NAMALWA (cell line): Measurements from ENCODE around the gene ZNF547.

Source experiments
- DNase-seq: peaks from one replicate; pipeline ENCODE4 v3.0.0-alpha.2; 2015; ENCODE audit warnings: low spot score

Gene ZNF547

DNA sequence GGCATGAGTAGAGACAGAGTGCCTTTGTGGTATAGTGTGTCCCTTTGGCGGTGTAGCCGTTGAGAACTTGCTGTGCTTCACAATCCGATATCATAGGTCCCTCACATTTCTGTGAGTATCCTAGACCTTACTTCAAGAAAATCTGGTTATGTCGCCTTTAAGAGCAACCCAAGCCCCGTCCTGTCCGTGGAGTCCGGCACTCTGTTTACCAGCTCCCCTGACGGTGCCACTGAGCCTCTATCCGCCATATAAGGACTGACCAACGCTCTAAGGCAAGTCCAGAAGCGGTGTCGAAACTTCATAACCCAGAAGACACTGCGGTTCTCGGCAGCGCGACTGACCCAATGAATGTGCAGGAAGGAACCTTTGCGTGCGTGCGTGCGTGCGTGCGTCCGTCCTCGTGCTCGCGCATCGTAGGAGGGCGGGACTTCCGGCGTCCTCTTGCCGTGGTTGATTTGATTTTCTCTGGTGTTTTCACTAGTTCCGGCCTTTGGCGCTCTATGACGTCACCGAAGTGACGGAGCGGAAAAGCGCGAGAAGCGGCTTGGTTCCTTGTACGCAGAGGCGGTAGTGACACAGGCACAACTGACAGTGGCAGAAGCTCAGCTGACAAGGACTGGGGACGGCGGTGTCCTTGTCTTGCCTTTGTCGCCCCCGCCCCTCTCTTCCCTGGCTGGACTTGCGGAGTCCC, at the start of gene ZNF547, which contains the start of gene TRAPPC2B:
Gene ZNF547, plus strand, starts transcription at position 555 of the 691 bp plus-strand sequence. CDS start 5,005 bp downstream, outside the sequence.
Gene TRAPPC2B, plus strand, starts transcription at position 555 of the 691 bp plus-strand sequence. CDS start 1,283 bp downstream, outside the sequence.
- DNase-seq, result peak; percentile 99

DNA sequence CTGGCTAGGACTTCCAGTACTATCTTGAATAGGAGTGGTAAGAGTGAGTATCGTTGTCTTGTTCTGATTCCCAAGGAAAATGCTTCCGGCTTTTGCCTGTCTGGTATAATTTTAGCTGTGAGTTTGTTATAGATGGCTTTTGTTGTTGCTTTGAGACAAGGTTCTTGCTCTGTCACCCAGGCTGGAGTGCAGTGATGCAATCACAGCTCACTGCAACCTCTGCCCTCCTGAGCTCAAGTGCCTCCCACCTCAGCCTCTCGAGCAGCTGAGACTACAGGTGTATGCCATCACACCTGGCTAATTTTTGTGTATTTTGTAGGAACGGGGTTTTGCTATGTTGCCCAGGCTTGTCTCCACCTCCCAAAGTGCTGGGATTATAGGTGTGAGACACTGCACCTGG, 49.2 kb upstream of the ZNF547 start:
- DNase-seq, result no peak

DNA sequence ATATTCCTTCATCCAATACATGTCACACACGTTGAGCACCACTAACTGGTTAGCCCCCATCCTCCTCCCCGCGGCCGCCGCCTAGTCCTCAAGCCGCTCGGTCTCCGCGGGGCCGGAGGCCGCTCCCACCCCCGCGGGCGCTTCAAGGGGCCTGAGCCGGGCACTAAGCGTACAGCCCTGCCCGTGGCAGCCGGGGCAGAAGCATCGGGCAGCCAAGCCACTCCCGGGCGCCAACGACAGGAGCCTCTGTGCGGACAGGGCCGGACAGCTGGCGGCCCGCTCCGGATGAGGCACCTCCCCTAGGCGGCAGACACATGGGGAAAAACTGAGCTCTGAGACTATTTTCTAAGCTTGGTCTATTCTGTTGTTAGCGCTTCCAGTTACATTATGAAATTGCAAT, 45.8 kb upstream of the ZNF547 start:
- no peak for DNase-seq

DNA sequence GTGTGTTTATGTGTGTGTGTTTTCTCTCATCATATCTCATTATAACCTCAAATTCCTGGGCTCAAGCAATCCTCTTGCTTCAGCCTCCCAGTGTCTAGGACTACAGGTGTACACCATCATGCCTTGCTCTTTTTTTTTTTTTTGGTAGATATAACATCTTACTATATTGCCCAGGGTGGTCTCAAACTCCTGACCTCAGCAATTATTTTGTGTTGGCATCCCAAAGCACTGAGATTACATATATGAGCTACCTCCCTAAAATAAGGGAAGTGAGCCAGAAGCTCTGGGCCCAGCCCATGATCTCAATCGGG, 43.5 kb upstream of the ZNF547 start:
- no peak for DNase-seq

DNA sequence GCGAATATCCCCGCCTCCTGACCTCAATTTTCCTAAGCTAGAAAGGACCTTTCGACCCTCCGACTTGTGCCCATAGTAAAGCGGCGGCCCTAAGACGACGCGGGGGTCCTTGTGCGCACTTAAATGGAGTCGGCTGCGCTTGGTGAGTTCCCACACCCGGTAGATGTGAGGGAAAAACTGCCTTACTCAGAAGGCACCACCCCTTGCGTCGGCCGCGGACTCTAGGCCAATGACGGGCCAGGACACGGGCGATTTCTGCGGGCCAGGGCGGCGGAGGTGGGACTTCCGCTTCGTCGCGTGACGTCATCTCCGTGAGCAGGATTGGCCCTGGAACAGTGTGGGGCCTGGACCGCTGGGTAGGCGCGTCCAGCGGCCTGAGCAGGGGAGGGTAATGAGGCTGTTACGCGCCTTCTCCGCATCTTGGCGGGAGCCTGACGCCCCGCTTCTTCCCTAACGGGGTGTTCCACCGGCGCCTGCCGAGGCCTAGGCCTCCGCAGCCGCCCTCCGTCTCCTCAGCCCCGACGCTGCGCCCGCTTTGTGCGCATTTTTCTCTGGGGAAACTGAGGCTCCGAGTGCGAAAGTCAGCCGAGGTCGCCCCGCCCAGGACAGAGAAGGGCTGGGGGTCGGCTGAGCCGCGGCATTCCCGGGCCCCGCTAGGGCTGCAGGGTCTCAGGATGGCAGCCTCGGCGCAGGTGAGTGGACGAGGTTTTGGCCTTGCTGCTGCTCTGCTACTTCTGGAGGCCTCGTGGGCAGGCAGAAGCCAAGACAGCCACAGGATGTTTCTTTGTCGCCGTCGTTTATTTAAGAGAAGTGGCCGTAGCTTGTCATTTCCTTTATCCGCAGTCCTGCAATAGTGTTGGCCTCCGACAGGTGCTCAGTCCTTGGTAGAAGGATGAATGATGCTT, 42.9 kb upstream of the ZNF547 start, which contains the start of gene ZNF543:
Gene ZNF543, plus strand, starts transcription at position 293 of the 905 bp plus-strand sequence. Its CDS starts 382 bp downstream, at position 675.
- DNase-seq, result peak; percentile 97

DNA sequence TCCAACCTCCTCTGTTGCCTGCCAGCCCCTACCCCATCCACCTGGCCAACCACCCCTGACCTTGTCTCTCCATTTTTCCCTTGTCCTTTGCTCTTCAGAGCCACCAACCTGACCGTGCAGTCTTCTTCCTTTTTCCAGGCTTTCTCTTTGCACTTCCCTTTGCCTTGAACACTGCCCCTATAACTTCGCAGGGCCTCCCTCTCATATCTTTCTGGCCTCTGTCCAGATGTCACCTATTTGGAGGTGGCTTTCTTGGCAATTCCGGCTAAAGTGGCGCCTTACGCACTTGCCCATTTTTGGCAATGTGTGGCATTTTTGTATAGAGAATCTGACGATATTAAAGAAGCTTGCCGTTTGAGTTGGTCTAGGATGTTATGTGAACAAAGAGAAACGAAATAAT, 42.2 kb upstream of the ZNF547 start:
- no peak for DNase-seq

DNA sequence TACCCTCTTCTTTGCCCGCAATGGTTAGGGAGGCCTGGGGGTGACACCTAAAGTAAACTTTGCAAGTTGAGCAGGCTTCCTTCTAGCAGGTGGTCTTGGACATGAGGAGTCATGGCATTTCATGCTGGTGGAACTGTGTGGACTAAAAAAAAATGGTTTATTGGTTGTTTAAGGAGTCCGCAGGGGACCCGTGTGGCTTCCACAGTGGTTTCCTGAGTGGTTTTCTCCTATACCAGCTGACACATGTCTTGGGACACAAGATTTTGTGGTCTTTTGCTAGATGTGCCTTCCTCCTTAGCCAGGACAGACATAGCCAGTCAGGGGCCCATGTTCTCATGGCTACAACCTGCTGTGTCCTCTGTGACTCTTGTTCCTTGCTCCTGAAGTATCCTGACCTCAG, 41.6 kb upstream of the ZNF547 start:
- no peak for DNase-seq

DNA sequence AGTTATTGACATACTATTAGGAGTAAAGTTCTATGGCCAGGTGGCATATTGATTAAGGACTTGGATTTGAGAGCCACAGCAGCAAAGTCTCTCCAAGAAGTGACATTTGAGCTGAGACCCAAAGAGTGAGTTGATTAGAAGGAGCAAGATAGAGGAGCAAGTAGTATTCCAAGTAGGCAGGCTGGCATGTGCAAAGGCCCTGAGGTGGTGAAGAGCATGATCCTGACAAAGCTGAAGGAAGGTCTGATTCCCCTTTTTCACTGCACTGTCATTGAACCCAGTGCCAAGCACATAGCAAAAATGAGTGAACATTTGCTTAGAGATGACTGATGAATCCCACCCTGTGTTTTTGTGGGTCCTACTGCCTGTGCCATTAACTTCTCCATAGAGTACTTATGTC, 38.4 kb upstream of the ZNF547 start:
- no peak for DNase-seq

DNA sequence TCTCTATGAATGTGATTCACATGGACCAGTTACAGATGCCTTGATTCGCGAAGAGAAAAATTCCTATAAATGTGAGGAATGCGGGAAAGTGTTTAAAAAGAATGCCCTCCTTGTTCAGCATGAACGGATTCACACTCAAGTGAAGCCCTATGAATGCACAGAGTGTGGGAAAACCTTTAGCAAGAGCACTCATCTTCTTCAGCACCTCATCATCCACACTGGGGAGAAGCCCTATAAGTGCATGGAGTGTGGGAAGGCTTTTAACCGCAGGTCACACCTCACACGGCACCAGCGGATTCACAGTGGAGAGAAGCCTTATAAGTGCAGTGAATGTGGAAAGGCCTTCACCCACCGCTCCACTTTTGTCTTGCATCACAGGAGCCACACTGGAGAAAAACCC, 35.4 kb upstream of the ZNF547 start:
- DNase-seq, result no peak

DNA sequence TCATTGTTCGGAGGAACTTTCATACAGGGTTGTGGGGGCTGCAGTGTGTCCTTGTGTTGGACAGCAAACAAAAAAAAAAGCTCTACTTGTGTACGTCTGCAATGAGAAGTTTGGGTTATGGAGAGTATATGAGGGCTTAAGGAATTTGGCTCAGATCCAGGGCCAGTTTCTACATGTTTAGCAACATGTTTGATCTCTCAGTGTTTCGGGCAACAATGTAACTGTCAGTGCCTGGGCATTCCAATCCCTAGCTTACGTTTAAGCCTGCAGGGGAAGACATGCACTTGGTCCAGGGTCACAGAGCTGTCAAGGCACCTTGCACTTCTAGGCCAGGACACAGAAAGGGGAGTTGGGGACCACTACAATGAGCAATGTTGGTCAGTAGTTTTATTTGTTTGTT, 29.2 kb upstream of the ZNF547 start:
- no peak for DNase-seq

DNA sequence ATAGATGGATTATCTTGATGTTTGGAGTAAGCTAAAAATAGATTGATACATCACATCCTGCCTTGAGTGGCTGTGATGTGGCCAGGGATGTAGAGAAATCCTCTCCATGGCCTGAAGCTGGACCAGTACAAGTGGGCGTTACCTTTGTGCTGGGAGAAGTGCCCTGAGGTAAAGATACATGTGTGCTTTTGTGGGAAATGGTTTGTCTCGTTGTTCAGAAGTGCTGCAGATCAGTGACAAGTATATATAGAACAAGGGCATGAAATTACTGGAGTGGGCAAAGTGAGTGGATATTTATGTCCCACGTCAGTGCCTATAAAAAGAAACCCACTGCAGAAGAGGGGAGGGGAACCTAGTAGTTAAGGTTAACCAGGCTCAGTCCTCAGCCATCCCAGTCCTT, 24.5 kb upstream of the ZNF547 start:
- no peak for DNase-seq

DNA sequence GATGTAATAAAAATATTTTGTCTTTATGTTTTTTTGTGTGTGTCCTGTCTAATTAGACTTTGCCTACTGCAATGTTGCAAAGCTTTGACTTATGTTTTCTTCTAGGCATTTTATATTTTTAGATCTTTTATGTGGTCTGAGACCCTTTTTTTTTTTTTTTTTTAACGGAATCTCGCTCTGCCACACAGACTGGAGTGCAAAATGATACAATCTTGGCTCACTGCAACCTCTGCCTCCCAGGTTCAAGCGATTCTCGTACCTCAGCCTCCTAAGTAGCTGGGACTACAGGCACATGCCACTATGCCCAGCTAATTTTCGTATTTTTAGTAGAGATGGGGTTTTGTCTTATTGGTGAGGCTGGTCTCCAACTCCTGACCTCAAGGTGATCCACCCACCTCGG, 20.8 kb upstream of the ZNF547 start:
- no peak for DNase-seq

DNA sequence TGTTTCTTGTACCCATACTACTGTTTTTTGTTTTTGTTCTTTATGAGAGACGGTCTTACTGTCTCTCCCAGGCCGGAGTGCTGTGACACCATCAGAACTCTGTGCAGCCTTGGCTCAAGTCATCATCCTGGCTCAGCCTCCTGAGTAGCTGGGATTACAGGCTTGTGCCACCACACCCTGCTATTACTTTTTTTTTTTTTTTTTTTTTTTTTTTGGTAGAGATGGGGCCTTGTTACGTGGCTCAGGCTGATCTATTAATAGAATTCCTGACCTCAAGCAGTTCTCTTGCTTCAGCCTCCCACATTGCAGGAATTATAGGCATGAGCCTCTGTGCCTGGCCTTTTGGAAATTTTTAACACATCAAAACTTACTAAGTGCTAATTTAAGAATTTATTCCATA, 15.2 kb upstream of the ZNF547 start:
- DNase-seq, result no peak

DNA sequence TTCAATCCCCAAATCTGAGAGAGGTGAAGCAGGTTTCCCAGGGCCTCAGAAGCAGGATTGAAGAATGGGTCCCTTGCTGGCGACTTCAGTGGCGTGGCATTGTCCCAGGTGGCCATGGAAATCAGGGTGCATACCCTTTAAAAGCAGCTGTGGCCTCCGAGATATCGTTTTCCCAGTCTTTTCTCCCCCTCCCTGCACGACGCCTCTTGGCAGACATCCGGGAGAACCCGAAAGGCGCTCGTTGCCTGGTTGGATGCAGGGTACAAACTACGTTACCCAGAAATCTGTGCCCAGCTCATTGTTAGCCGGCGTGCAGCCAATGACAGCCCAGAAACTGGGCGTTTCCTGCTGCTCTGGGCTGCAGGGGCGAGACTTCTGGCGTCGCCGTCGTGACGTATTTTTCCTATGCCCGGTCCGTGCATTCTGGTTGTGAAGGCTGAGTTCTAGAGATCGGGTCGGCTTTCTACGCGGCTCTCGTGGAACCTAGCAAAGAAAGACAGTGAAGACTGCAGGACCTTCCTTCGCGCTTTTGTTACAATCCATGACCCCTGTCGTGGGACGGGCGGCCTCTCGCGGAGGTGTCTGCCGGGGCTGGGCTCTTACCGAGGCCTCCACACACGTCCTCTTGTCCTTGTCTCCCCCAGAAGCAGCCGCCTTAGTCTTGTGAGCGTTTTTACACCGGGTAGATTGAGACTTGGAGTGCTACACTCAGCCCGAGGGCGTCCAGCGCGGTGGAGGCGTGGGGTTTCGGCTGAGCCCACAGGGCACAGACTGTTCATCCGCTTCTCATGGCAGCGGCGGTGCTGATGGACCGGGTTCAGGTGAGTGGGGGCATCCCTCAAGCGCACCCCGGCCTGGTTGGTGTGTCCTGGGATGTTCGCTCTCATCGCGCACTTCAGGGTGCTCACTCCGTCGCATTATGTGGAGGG, 12.2 kb upstream of the ZNF547 start, which contains the start of gene ZNF304:
Gene ZNF304, plus strand, starts transcription at position 395 of the 929 bp plus-strand sequence. Its CDS starts 394 bp downstream, at position 789.
- DNase-seq, result peak; percentile 96

DNA sequence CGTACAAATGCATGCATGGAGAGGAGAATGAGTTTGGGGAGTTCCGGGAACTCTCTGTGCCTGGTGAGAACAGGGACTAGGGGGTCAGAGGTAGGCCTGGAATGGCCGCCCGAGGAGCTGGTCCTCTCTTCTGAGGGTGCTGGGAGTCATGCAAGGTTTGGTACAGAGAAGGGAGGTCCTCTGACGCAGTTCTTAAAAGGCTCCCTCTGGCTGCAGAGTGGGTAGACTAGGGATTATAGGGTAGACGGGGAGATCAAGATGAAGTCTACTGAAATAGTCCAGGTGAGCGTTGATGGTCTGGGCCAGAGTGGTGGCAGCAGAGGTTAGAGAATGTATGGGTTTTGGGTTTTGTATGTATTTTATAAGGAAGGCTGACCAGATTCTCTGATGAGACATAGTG, 11.5 kb upstream of the ZNF547 start:
- peak; percentile 42 for DNase-seq

DNA sequence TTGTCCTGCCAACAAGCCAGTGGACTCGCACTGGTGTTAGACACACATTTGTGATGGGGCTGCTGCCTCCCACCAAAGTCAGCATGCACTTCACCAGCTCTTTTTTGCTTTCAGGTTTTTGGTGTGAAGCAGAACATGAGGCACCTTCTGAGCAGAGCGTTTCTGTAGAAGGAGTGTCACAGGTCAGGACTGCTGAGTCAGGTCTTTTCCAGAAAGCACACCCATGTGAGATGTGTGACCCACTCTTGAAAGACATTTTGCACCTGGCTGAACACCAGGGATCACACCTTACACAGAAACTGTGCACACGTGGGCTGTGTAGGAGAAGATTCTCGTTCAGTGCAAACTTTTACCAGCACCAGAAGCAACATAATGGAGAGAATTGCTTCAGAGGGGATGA, 7.4 kb upstream of the ZNF547 start:
- DNase-seq, result no peak

DNA sequence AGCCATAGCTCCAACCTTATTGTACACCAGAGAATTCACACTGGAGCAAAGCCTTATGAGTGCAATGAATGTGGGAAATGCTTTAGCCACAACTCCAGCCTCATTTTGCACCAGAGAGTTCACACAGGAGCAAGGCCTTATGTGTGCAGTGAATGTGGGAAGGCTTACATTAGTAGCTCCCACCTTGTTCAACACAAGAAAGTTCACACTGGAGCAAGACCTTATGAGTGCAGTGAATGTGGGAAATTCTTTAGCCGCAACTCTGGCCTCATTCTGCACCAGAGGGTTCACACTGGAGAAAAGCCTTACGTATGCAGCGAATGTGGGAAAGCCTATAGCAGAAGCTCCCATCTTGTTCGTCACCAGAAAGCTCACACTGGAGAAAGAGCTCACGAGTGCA, 5.9 kb upstream of the ZNF547 start:
- no peak for DNase-seq

DNA sequence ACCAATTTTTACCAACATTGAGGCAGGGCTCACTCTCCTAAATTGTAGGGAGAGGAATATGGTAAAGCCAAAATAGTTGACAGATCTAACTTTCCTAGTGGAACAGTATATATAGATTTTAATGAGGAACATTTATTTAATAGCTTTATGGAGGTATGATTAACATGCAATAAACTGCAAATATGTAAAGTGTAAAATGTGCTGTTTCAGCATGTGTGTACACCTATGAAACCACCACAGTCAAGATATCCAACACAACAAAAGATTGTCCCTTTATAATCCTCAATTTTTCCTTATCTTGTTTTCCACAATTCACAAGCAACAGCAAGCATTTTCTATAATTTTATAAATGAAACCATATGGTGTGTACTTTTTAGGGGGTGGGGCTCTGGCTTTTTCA, 4.1 kb upstream of the ZNF547 start:
- no peak for DNase-seq

DNA sequence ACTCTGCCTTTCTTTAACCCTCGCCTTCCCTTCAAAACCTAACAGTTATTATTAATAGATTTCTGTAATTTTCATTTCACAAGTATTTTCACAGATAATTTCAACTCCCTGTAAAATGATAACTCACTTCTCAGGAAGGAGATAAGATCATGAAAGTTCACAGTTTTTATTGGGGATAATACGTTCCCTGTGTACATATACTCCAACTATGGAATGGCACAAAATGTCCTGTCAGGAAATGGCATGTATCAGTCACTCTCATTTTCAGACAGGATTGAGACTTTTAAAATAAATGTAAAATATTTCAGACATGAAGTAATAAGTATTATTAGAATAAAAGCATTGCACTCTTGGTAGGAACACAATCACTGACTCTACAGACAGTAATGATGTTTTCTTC, 932 bp upstream of the ZNF547 start:
- no peak for DNase-seq

DNA sequence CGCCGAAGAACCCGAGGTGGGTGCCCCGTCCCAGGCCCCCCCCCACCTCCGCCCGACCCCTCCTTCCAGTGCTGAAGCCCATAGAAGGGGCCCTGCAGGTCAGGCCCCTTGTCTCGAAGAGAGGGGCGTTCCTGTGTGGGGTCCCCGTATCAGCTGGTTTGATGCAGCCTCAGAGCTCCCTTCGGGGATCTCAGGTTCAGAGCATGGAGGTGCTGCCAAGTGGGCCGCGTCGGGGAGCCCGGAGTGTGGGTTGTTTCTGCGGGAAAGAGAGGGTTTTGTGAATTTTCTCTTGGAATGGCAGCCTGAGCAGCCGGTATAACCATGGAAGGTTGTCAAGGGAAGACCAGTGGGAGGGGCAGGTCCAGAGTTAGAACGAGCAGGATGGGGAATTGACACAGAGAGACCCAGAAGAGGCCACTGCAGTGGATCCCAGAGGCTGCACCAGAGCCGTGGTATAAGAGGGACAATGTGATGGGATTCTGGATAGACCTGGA, 384 bp downstream of the ZNF547 start:
- no peak for DNase-seq

DNA sequence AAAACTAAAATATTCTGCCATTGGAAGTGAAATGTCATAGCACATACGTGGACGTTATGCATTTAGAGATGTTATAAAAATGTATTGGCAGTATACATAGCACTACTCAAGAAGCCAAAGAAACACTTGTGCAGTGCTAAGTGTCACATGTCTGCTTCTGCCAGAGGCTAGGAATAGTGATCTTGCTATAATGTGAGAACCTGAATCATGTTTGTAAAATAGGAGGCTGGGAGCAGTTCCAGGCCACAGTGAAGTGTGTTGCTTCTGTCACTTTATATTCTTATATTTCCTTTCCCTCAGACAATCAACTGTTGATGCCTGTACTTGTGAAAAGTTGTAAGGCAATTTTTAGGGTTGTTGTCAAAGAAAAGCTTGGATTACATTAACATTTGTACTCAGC, 3.4 kb downstream of the ZNF547 start:
- DNase-seq, result no peak

DNA sequence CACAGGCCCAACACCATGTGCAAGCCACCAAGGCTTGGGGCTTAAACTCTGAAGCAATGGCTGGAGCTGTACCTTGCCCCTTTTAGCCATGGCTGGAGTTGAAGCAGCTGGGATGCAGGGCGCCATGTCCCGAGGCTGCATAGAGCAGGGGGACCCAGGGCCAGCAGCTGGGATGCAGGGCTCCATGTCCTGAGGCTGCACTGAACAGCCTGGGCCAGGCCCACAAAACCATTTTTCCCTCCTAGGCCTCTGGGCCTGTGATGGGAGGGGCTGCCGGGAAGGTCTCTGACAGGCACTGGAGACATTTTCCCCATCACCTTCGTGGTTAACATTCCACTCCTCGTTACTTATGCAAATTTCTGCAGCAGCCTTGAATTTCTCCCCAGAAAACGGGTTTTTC, 10.8 kb downstream of the ZNF547 start:
- no peak for DNase-seq
